Tibial nerve (tissue), 4 donors: ENCODE results near the gene CORO2A.

Experiments
- EP300 ChIP-seq, 2 donors: sonication (generic); formaldehyde crosslinking; IDR thresholded peaks; one replicate each; pipeline ENCODE4 v1.6.1; 2017; ENCODE audit warnings: antibody characterized with exemption in 2 of 2, mild to moderate bottlenecking in 1 of 2
- POLR2A ChIP-seq, 2 donors: fragments of 450-650 bp; IDR thresholded peaks; one replicate each; pipeline ENCODE4 v1.6.1; 2017; ENCODE audit warnings: antibody characterized with exemption in 2 of 2, mild to moderate bottlenecking in 2 of 2, moderate library complexity in 2 of 2
- TF ChIP-seq, protein P1 (sequence below), 5 experiments: fragments of 200-600 bp in 3 of 5; fragments of 450-650 bp in 2 of 5; sonication (generic) in 3 of 5; IDR thresholded peaks; one replicate each; pipeline ENCODE4 v1.5.1; 2016 to 2019; ENCODE audit warnings: antibody characterized with exemption in 5 of 5, mild to moderate bottlenecking in 3 of 5, moderate library complexity in 2 of 5

DNA sequence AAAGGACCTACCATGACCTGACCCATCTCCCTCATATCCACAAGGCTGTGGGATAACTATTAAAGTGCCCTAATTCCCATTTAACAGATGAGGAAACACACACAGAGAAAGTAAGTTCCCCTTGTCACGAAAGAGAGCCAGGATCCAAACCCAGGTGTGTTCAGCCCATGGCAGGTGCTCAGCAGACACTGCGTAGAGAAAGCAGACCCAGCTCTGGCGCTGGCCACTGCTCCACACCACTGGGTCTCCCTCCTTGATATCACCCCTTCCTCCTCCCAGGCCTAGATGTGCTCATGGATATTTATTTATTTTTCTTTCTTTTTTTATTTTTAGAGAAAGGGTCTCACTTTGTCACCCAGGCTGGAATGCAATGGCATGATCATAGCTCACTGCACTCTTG is 24.0 kb upstream of the CORO2A start:
- TF ChIP-seq, protein P1, sequence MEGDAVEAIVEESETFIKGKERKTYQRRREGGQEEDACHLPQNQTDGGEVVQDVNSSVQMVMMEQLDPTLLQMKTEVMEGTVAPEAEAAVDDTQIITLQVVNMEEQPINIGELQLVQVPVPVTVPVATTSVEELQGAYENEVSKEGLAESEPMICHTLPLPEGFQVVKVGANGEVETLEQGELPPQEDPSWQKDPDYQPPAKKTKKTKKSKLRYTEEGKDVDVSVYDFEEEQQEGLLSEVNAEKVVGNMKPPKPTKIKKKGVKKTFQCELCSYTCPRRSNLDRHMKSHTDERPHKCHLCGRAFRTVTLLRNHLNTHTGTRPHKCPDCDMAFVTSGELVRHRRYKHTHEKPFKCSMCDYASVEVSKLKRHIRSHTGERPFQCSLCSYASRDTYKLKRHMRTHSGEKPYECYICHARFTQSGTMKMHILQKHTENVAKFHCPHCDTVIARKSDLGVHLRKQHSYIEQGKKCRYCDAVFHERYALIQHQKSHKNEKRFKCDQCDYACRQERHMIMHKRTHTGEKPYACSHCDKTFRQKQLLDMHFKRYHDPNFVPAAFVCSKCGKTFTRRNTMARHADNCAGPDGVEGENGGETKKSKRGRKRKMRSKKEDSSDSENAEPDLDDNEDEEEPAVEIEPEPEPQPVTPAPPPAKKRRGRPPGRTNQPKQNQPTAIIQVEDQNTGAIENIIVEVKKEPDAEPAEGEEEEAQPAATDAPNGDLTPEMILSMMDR (IDR thresholded peaks at IDR 0.05): no peak
- TF ChIP-seq EP300 (IDR thresholded peaks at IDR 0.05): no peak
- no peak for TF ChIP-seq POLR2A (IDR thresholded peaks at IDR 0.05)
